Left ventricle myocardium inferior (tissue), 1 donor: ENCODE data around the gene PRDM10. TPM values are rescaled to one million over a fixed set of nuclear protein-coding genes. Genes with fewer than 3 reads are reported as not detected.
A peak's percentile ranks its signal among the peaks of the same experiment; 100 is the strongest.

Experiments used
- DNase-seq: peaks from one replicate; pipeline ENCODE4 v3.0.0-alpha.2; 2020
- H3K27ac ChIP-seq: fragments of 200-600 bp; replicated peaks from 2 replicates; pipeline ENCODE4 v1.8.0; 2021
- H3K27me3 ChIP-seq: fragments of 200-600 bp; 2 replicates; pipeline ENCODE4 v1.8.0; 2021; ENCODE audit warnings: low read depth
- H3K36me3 ChIP-seq: fragments of 200-600 bp; 2 replicates; pipeline ENCODE4 v1.8.0; 2021
- H3K4me1 ChIP-seq: fragments of 200-600 bp; 2 replicates; pipeline ENCODE4 v1.8.0; 2021
- H3K4me3 ChIP-seq: fragments of 200-600 bp; 2 replicates; pipeline ENCODE4 v1.8.0; 2021; ENCODE audit warnings: mild to moderate bottlenecking, moderate library complexity
- H3K9me3 ChIP-seq: fragments of 200-600 bp; replicated peaks from 2 replicates; pipeline ENCODE4 v1.8.0; 2021
- intact Hi-C: fragments of 100-400 bp; cut with micrococcal nuclease; formaldehyde crosslinking; loops from one replicate; pipeline ENCODE4 v1.11.0; 2022
- total RNA-seq: library from RNA; stranded (reverse); fragmentation: NEBNext Ultra II Directional; extraction: Animal tissue kit (Norgen Biotek cat#: 25700); gene quantifications from one replicate; pipeline ENCODE4 v1.2.1, GENCODE V29; 2021
- TF ChIP-seq, protein P1 (sequence below): fragments of 200-600 bp; IDR thresholded peaks from 2 replicates; pipeline ENCODE4 v1.8.0; 2021; ENCODE audit warnings: antibody characterized with exemption, mild to moderate bottlenecking, borderline replicate concordance
- donor health status: DM: no; HTN: yes; CAD: no; lungs with severe emphysema.

The PRDM10 gene
- total RNA-seq, 1 donor from 2014 or later: 5.4 TPM

DNA sequence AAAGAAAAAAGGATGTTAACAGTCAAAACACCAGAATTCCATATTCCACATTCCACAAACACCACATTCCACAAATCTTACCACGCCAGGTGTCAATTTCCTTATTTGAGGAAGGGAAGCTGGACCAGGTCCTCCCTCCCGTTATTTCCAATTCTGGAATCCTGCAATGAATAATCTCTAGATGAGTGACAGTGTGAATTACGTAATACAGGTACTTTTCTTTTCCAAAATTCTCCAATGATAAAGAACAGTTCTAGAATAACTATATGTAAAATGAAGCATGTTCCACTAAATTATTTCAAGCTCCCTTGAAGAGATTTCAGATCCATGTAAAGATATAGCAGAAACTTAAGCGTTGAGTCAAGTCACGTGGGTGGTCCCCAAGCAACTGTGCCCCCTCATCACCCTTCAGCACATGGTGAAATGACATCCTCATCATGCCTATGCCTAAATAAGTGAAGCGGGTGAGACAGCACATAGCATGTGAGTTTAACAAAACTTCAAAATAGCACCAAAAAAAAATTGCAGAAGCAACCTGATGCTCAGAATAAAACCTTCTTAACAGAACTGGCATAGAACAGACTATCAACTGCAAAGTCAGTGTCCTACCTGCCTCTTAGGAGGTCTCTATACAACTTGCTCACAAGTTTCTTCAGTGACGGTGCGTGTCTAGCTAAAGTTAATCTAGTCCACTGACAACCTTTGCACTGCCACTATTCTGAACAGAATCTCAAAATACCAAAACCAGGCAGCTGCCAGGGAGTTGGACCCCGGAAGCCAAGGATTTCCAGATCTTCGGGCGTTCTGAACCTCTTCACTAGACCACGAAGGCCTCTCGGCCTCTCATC, 108.1 kb downstream of the PRDM10 start:
- no peak for DNase-seq
- Histone ChIP-seq H3K27me3 (no peaks in the 10 kb centered on the region), H3K9me3 (no peaks in the 10 kb centered on the region), H3K4me1 (peaks cover 23% of the 10 kb centered on the region), H3K27ac (peak overlapping the region; percentile 79), H3K36me3 (peaks cover 32% of the 10 kb centered on the region), H3K4me3 (peak overlapping the region; percentile 92)
- intact Hi-C loops: no loop called here
- TF ChIP-seq, protein P1, sequence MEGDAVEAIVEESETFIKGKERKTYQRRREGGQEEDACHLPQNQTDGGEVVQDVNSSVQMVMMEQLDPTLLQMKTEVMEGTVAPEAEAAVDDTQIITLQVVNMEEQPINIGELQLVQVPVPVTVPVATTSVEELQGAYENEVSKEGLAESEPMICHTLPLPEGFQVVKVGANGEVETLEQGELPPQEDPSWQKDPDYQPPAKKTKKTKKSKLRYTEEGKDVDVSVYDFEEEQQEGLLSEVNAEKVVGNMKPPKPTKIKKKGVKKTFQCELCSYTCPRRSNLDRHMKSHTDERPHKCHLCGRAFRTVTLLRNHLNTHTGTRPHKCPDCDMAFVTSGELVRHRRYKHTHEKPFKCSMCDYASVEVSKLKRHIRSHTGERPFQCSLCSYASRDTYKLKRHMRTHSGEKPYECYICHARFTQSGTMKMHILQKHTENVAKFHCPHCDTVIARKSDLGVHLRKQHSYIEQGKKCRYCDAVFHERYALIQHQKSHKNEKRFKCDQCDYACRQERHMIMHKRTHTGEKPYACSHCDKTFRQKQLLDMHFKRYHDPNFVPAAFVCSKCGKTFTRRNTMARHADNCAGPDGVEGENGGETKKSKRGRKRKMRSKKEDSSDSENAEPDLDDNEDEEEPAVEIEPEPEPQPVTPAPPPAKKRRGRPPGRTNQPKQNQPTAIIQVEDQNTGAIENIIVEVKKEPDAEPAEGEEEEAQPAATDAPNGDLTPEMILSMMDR: no peak

DNA sequence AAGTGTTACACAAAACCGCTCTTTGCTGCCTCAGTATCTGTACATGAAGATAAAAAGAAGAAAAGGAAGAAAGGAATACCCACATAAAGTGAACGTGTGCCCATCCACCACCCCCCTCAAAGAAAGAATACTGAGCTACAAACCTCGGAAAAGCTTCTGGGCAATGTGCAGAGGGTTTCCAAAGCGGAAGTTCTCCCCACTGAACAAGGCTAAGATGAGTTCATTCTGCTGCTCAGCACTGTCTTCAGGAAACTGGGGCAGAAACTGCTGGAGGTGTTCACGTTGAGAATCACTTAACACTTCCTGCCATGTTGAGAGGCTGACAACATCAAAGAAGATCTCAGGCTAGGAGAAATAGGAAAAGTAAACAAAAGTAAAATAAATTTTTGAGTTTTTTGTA, 114.2 kb downstream of the PRDM10 start:
- H3K4me1 ChIP-seq: no peaks in the 10 kb centered on the region
- peaks cover 93% of the 10 kb centered on the region for H3K36me3 ChIP-seq
- no peaks in the 10 kb centered on the region for H3K9me3 ChIP-seq
- no peak overlapping the region for H3K4me3 ChIP-seq
- no peak overlapping the region for H3K27ac ChIP-seq
- intact Hi-C loops: no loop called here
- no peaks in the 10 kb centered on the region for H3K27me3 ChIP-seq
- TF ChIP-seq, protein P1: no peak
- DNase-seq: no peak

DNA sequence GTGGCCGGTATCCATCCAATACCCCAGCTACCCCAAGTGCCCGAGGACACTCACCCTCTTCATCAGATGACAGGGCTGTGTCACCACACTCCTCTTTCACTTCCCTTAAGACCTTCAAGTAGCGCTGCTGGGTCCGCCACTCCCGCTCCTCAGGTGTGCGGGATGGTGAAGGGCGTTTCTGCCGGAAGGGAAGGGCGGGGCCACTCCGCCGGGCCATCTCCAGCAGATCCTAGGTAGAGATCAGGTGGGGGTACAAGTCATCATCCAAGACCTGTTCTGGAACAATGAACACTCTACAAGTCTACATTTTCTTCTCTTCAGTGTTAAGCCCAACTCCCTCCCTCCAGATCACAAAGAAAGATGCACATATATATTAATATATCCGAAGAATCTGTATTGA, 117.3 kb downstream of the PRDM10 start:
- H3K4me1 ChIP-seq: no peaks in the 10 kb centered on the region
- H3K27ac ChIP-seq: no peak overlapping the region
- DNase-seq: no peak
- H3K27me3 ChIP-seq: no peaks in the 10 kb centered on the region
- no peak overlapping the region for H3K4me3 ChIP-seq
- intact Hi-C loops: no loop called here
- H3K36me3 ChIP-seq: peaks cover 98% of the 10 kb centered on the region
- TF ChIP-seq, protein P1: no peak
- H3K9me3 ChIP-seq: no peaks in the 10 kb centered on the region

DNA sequence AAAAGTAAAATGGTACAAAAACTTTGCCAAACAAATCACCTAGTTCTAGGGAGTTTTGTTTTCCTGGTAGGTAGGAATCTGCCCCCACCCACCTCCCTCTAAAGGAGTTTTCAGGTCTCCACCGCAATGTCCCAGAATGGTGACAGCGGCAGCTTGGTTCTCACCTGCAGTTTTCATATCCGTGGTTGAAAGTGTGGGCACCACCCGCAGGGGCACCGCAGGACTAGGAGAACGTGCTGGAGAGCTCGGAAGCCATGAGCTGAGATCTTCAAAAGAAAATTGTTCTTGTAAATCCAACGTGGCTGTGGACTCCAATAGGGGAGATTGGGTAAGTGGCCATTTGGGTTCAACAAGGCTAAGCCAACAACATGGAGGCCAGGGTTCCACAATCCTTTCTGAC, 118.1 kb downstream of the PRDM10 start:
- H3K9me3 ChIP-seq: no peaks in the 10 kb centered on the region
- H3K36me3 ChIP-seq: peaks cover 100% of the 10 kb centered on the region
- H3K27ac ChIP-seq: no peak overlapping the region
- no peak for DNase-seq
- no peaks in the 10 kb centered on the region for H3K27me3 ChIP-seq
- TF ChIP-seq, protein P1: no peak
- H3K4me1 ChIP-seq: no peaks in the 10 kb centered on the region
- H3K4me3 ChIP-seq: no peak overlapping the region
- intact Hi-C loops: no loop called here

DNA sequence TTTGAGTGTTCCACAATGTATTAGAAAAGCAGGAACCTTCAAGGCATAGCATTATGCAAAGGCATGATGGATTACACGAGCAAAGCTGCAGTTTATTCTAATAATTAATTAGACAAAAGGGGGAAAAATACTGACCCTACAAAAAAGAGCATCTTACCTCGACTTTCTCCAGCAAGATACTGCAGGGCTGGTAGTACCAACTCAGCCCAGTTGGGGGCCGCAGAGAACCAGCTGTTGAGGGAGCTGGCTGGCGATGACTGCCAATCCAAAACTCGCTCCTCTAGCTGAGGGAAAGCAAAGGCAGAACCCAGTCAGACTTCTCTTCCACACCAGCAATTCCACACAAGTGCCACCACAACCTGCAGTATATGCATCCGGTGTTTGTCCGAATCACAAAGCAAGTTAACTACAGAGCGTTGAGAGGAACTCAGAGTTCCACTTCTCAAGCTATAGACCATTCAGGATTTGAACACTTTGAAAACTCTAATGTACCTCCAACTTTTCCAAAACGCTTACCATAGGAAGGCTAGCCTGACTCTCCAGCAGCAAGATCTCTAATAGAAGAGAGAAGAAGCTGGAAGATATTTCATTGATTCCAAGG, 121.0 kb downstream of the PRDM10 start:
- intact Hi-C loops: no loop called here
- Histone ChIP-seq H3K27me3 (no peaks in the 10 kb centered on the region), H3K9me3 (no peaks in the 10 kb centered on the region), H3K4me3 (no peak overlapping the region), H3K4me1 (no peaks in the 10 kb centered on the region), H3K36me3 (peaks cover 100% of the 10 kb centered on the region), H3K27ac (no peak overlapping the region)
- TF ChIP-seq, protein P1: peak; percentile 42
- DNase-seq: no peak
